Activated naive CD8-positive, alpha-beta T cell treated with anti-CD3 and anti-CD28 coated beads for 36 hours (primary cell): Measurements from ENCODE around the gene B4GALT5. TPM values are rescaled to one million over a fixed set of nuclear protein-coding genes. Genes with fewer than 3 reads are reported as not detected.
"Not testable (repeated sequence)": the region's sequence is repeated elsewhere in the genome, so short reads cannot be mapped to it uniquely, and the experiment has no call there.

Source experiments
- DNase-seq: peaks from one replicate; pipeline ENCODE4 v3.0.0; 2021
- H3K27ac Mint-ChIP-seq: one replicate; pipeline ENCODE4 v1.8.0; 2022; ENCODE audit warnings: mild to moderate bottlenecking, moderate library complexity, mixed read lengths
- H3K27me3 Mint-ChIP-seq: one replicate; pipeline ENCODE4 v1.8.0; 2022; ENCODE audit warnings: mild to moderate bottlenecking, mixed read lengths
- H3K36me3 Mint-ChIP-seq: one replicate; pipeline ENCODE4 v1.8.0; 2021; ENCODE audit warnings: mild to moderate bottlenecking, mixed read lengths
- H3K4me1 Mint-ChIP-seq: one replicate; pipeline ENCODE4 v1.8.0; 2021; ENCODE audit warnings: mixed read lengths
- H3K4me3 Mint-ChIP-seq: one replicate; pipeline ENCODE4 v1.8.0; 2022; ENCODE audit warnings: mild to moderate bottlenecking, moderate library complexity, mixed read lengths
- H3K9me3 Mint-ChIP-seq: one replicate; pipeline ENCODE4 v1.8.0; 2022; ENCODE audit warnings: mixed read lengths
- total RNA-seq, 2 experiments: library from RNA; stranded (reverse); gene quantifications; one replicate each; pipeline ENCODE4 v1.2.3, GENCODE V29; 2021

Gene B4GALT5
- 10 to 100 TPM; 22.4 to 23.3 TPM for total RNA-seq

- Mint-ChIP-seq H3K4me3 (peak within 1 kb of the TSS; percentile 94), H3K36me3 (peaks cover 15% of the 10 kb centered on the region), H3K27me3 (no peaks in the 10 kb centered on the region), H3K9me3 (no peaks in the 10 kb centered on the region), H3K27ac (peak within 1 kb of the TSS; percentile 91), H3K4me1 (peaks cover 28% of the 10 kb centered on the region)
- DNase-seq: peak; percentile 83
Observed at GRCh38 chr20:49713753-49714712, at the start of gene B4GALT5. B4GALT5 (minus strand) TSS chr20:49713878; CDS start chr20:49713690, 188 bp downstream.

GRCh38 chr20:49762940-49763766, 49.5 kb upstream of the B4GALT5 start:
- peaks cover 60% of the 10 kb centered on the region for H3K27me3 Mint-ChIP-seq
- H3K36me3 Mint-ChIP-seq: no peaks in the 10 kb centered on the region
- H3K9me3 Mint-ChIP-seq: no peaks in the 10 kb centered on the region
- H3K27ac Mint-ChIP-seq: no peak overlapping the region
- peaks cover 3% of the 10 kb centered on the region for H3K4me1 Mint-ChIP-seq
- no peak for DNase-seq
- H3K4me3 Mint-ChIP-seq: no peak overlapping the region

- not testable (repeated sequence) for H3K9me3 Mint-ChIP-seq, H3K27ac Mint-ChIP-seq, H3K4me3 Mint-ChIP-seq, H3K36me3 Mint-ChIP-seq, H3K4me1 Mint-ChIP-seq, DNase-seq
- H3K27me3 Mint-ChIP-seq: peaks cover 47% of the 10 kb centered on the region
Observed at GRCh38 chr20:49761888-49762287, 48.2 kb upstream of the B4GALT5 start.

- Mint-ChIP-seq H3K9me3 (no peaks in the 10 kb centered on the region), H3K4me3 (no peak overlapping the region), H3K27me3 (peaks cover 36% of the 10 kb centered on the region), H3K27ac (no peak overlapping the region), H3K36me3 (no peaks in the 10 kb centered on the region), H3K4me1 (no peaks in the 10 kb centered on the region)
- no peak for DNase-seq
Observed at GRCh38 chr20:49759266-49759950, 45.7 kb upstream of the B4GALT5 start.

DNA sequence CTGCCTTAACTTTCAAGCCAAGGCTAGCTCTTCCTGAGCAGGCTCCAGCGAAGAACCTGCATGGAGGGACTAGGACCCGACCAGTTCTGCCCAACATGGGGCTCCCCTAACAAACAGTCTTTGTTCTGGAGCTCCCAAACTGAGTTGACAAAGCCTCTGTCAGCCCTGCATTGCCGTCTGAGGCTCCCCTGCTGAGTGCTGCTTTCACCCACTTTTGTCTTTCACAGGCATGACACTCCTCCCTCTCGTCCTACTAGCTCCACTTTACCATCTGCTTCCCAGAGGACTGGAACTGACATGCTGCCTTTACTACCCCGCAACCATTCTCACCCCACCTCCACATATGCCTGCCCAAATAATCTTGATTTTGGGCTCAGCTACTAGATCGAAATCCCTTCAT, 45.1 kb upstream of the B4GALT5 start:
- Mint-ChIP-seq H3K36me3 (no peaks in the 10 kb centered on the region), H3K27ac (no peak overlapping the region), H3K4me3 (no peak overlapping the region), H3K27me3 (peaks cover 34% of the 10 kb centered on the region), H3K9me3 (no peaks in the 10 kb centered on the region), H3K4me1 (no peaks in the 10 kb centered on the region)
- DNase-seq: no peak

DNA sequence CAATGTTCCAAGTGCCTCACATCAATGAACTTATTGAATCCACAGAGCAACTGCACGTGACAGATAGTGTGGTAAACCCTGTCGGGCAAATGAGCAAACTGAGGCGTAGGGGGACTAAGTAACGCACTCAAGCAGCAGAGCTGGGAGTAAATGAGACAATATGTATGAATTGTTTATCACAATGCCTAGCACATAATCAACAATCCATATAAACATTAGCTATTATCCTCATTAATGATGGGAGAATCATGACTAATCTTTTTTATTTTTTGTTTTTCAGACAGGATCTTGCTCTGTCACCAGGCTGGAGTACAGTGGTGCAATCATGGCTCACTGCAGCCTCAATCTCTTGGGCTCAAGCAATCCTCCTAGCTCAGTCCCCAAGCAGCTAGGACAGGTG, 43.9 kb upstream of the B4GALT5 start:
- no peak overlapping the region for H3K27ac Mint-ChIP-seq
- no peaks in the 10 kb centered on the region for H3K4me1 Mint-ChIP-seq
- no peak for DNase-seq
- no peaks in the 10 kb centered on the region for H3K9me3 Mint-ChIP-seq
- H3K27me3 Mint-ChIP-seq: peaks cover 37% of the 10 kb centered on the region
- H3K36me3 Mint-ChIP-seq: no peaks in the 10 kb centered on the region
- H3K4me3 Mint-ChIP-seq: no peak overlapping the region

- Mint-ChIP-seq H3K9me3 (no peaks in the 10 kb centered on the region), H3K36me3 (no peaks in the 10 kb centered on the region)
- DNase-seq: no peak
Observed at GRCh38 chr20:49756241-49756640, 42.6 kb upstream of the B4GALT5 start.

GRCh38 chr20:49754596-49754995, 40.9 kb upstream of the B4GALT5 start:
- Mint-ChIP-seq H3K27me3 (peaks cover 35% of the 10 kb centered on the region), H3K9me3 (no peaks in the 10 kb centered on the region), H3K36me3 (no peaks in the 10 kb centered on the region), H3K4me3 (no peak overlapping the region), H3K4me1 (peaks cover 8% of the 10 kb centered on the region), H3K27ac (no peak overlapping the region)
- no peak for DNase-seq

More at GRCh38 chr20:49756241-49756640, 42.6 kb upstream of the B4GALT5 start:
- Mint-ChIP-seq H3K4me1 (no peaks in the 10 kb centered on the region), H3K27ac (no peak overlapping the region), H3K27me3 (peaks cover 36% of the 10 kb centered on the region), H3K4me3 (no peak overlapping the region)

DNA sequence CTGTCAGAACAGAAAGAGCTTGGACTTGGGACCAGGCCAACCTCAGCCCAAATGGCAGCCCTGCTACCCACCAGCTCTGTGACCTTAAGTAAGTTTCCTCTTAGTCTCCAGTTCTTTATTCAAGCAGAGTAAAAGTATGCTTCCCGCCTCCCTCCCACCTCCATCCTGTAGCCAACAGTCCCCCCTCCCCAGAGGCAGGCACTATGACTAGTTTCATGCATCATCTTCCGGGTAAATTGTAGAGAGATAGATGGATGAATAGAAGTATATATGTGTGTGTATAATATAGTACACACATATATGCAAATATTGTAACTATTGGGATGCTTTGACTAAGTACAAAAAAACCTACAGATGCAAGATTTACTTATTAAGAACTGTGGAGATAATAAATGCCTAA, 39.5 kb upstream of the B4GALT5 start:
- H3K9me3 Mint-ChIP-seq: no peaks in the 10 kb centered on the region
- H3K36me3 Mint-ChIP-seq: no peaks in the 10 kb centered on the region
- H3K4me3 Mint-ChIP-seq: no peak overlapping the region
- H3K27ac Mint-ChIP-seq: no peak overlapping the region
- no peak for DNase-seq
- H3K4me1 Mint-ChIP-seq: peaks cover 8% of the 10 kb centered on the region
- peaks cover 35% of the 10 kb centered on the region for H3K27me3 Mint-ChIP-seq

- Mint-ChIP-seq H3K9me3 (no peaks in the 10 kb centered on the region), H3K36me3 (no peaks in the 10 kb centered on the region), H3K4me3 (no peak overlapping the region), H3K4me1 (peaks cover 8% of the 10 kb centered on the region), H3K27me3 (peaks cover 35% of the 10 kb centered on the region), H3K27ac (no peak overlapping the region)
- no peak for DNase-seq
Observed at GRCh38 chr20:49752201-49752903, 38.7 kb upstream of the B4GALT5 start.

- DNase-seq: no peak
- Mint-ChIP-seq H3K36me3 (no peaks in the 10 kb centered on the region), H3K27me3 (peaks cover 33% of the 10 kb centered on the region), H3K27ac (no peak overlapping the region), H3K4me3 (no peak overlapping the region), H3K4me1 (peaks cover 8% of the 10 kb centered on the region), H3K9me3 (no peaks in the 10 kb centered on the region)
Observed at GRCh38 chr20:49751397-49751736, 37.7 kb upstream of the B4GALT5 start.

DNA sequence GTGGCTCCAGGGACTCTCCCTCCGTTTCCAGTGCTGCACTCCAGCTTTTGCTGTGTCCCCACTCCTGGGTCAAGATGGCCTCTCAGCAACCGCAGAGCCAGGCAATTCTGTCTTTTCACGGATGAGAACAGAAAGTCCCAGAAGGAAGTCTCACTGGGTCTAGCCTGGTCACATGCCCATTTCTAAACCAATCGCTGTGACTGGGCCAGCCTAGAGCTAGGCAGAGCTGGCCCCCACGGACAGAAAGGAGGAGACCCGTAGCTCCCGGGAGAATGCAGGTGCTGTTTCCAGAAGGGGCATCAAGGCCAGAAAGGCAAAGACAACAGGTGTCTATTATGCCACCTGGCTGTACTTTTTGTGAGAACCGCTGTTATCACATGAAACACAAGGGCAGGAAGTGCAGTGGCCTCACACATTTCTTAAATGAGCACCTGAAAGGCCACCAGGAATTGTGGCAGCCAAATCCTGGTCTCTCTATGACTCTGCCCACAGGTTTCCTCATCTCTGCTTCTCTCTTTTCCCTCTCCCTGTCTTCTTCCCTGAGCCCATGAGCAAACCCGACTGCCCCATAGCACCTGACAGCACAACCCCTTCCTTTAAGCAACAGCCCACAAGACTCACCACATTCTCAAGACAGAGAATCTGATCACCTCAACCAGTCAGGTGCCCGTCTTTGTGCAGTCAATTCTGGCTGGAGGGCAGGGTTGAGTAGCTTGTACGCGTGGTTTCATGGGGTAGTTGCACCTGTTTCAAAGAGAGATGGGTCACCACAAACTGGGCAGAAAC, 37.1 kb upstream of the B4GALT5 start:
- Mint-ChIP-seq H3K4me1 (peaks cover 8% of the 10 kb centered on the region), H3K4me3 (no peak overlapping the region), H3K27ac (no peak overlapping the region), H3K36me3 (no peaks in the 10 kb centered on the region), H3K9me3 (no peaks in the 10 kb centered on the region), H3K27me3 (peaks cover 29% of the 10 kb centered on the region)
- DNase-seq: peak; percentile 12

GRCh38 chr20:49749625-49750024, 35.9 kb upstream of the B4GALT5 start:
- Mint-ChIP-seq H3K9me3 (no peaks in the 10 kb centered on the region), H3K27ac (no peak overlapping the region), H3K4me1 (peaks cover 8% of the 10 kb centered on the region), H3K36me3 (no peaks in the 10 kb centered on the region), H3K4me3 (no peak overlapping the region), H3K27me3 (peaks cover 29% of the 10 kb centered on the region)
- DNase-seq: no peak

GRCh38 chr20:49748525-49748838, 34.8 kb upstream of the B4GALT5 start:
- Mint-ChIP-seq H3K4me3 (no peak overlapping the region), H3K36me3 (no peaks in the 10 kb centered on the region), H3K27ac (no peak overlapping the region), H3K9me3 (no peaks in the 10 kb centered on the region), H3K27me3 (peaks cover 29% of the 10 kb centered on the region), H3K4me1 (peaks cover 8% of the 10 kb centered on the region)
- DNase-seq: no peak
